Osteoblast (primary cell): ENCODE results near the gene ADCY9. TPM values are rescaled to one million over a fixed set of nuclear protein-coding genes. Genes with fewer than 3 reads are reported as not detected.

Experiments used
- DNase-seq: peaks from one replicate; pipeline ENCODE4 v3.0.0; 2011; ENCODE audit warnings: low spot score, mixed read lengths; ENCODE audit not compliant: insufficient read length; ENCODE audit errors: missing footprints
- H2AFZ ChIP-seq: 2 replicates; pipeline ENCODE4 v1.6.0; 2011; ENCODE audit warnings: mild to moderate bottlenecking, low read length
- H3K27ac ChIP-seq: 2 replicates; pipeline ENCODE4 v1.5.1; 2011; ENCODE audit warnings: mild to moderate bottlenecking, low read depth, low read length, moderate library complexity
- H3K27me3 ChIP-seq: 2 replicates; pipeline ENCODE4 v1.6.0; 2012; ENCODE audit warnings: mild to moderate bottlenecking, control low read depth, inconsistent platforms, low read length, moderate library complexity; ENCODE audit not compliant: insufficient read depth
- H3K36me3 ChIP-seq: 2 replicates; pipeline ENCODE4 v1.5.1; 2011; ENCODE audit warnings: mild to moderate bottlenecking, low read length, control low read depth, moderate library complexity; ENCODE audit not compliant: insufficient read depth
- H3K4me1 ChIP-seq: 2 replicates; pipeline ENCODE4 v1.5.1; 2011; ENCODE audit warnings: mild to moderate bottlenecking, low read length, control low read depth, moderate library complexity; ENCODE audit not compliant: insufficient read depth
- H3K4me2 ChIP-seq: 2 replicates; pipeline ENCODE4 v1.6.0; 2011; ENCODE audit warnings: mild to moderate bottlenecking, low read length; ENCODE audit not compliant: insufficient read depth
- H3K4me3 ChIP-seq: fragments of 200-600 bp; sonication (generic); 3 replicates; pipeline ENCODE4 v1.5.1; 2012; ENCODE audit warnings: mild to moderate bottlenecking, low read length, inconsistent platforms; ENCODE audit not compliant: insufficient read depth
- H3K79me2 ChIP-seq: 2 replicates; pipeline ENCODE4 v1.6.0; 2012; ENCODE audit warnings: mild to moderate bottlenecking, low read length, control low read depth, inconsistent platforms; ENCODE audit not compliant: insufficient read depth
- H3K9me3 ChIP-seq: 2 replicates; pipeline ENCODE4 v1.5.1; 2011; ENCODE audit warnings: low read depth, low read length, control low read depth
- H4K20me1 ChIP-seq: 2 replicates; pipeline ENCODE4 v1.6.0; 2012; ENCODE audit warnings: mild to moderate bottlenecking, low read length, control low read depth; ENCODE audit not compliant: insufficient read depth
- CTCF ChIP-seq: IDR thresholded peaks from 2 replicates; pipeline ENCODE4 v1.5.1; 2011; ENCODE audit warnings: mild to moderate bottlenecking, low read depth, low read length, moderate library complexity; ENCODE audit errors: extremely low read depth
- total RNA-seq: library from RNA; depleted of rRNA; stranded (reverse); fragments of >200 nt; gene quantifications from 2 replicates; pipeline ENCODE4 v1.2.3, GENCODE V29; 2012

Gene ADCY9
- total RNA-seq, 1 donor, result 29.3 TPM

GRCh38 chr16:3980253-3981111 lies 135.8 kb downstream of the ADCY9 start:
- no peaks in the 10 kb centered on the region for H3K79me2 ChIP-seq
- no peak for TF ChIP-seq CTCF
- no peaks in the 10 kb centered on the region for H3K36me3 ChIP-seq
- H3K27ac ChIP-seq, result no peak overlapping the region
- H3K4me1 ChIP-seq, result peaks cover 9% of the 10 kb centered on the region
- peak; percentile 92 for DNase-seq
- peak overlapping the region; percentile 68 for H2AFZ ChIP-seq
- no peak overlapping the region for H3K4me2 ChIP-seq
- no peaks in the 10 kb centered on the region for H4K20me1 ChIP-seq
- no peaks in the 10 kb centered on the region for H3K27me3 ChIP-seq
- no peaks in the 10 kb centered on the region for H3K9me3 ChIP-seq
- H3K4me3 ChIP-seq, result no peak overlapping the region

DNA sequence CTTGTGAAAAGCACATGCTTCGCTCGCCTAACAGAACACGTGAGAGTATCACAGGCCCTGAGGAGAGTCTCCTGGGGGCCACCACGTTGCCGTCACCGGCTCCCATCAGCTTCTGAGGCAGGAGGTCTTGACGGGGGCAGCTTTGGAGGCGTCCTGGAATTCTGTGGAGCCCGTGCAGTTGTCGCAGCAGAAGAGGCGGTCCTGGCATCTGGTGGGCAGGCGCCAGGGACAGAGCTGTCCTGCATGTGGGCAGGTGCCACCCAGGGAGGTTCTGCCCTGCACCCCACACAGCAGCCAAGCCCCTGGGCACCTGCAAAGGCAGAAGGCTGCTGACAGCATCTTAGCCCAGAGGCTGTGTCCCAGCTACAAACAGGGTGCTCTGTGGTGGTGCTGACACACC lies 136.7 kb downstream of the ADCY9 start:
- no peak overlapping the region for H2AFZ ChIP-seq
- DNase-seq, result peak; percentile 59
- no peak overlapping the region for H3K27ac ChIP-seq
- H4K20me1 ChIP-seq, result no peaks in the 10 kb centered on the region
- H3K9me3 ChIP-seq, result no peaks in the 10 kb centered on the region
- H3K36me3 ChIP-seq, result no peaks in the 10 kb centered on the region
- H3K4me2 ChIP-seq, result no peak overlapping the region
- no peak for TF ChIP-seq CTCF
- H3K4me1 ChIP-seq, result peaks cover 9% of the 10 kb centered on the region
- H3K79me2 ChIP-seq, result no peaks in the 10 kb centered on the region
- H3K27me3 ChIP-seq, result no peaks in the 10 kb centered on the region
- H3K4me3 ChIP-seq, result no peak overlapping the region

- Histone ChIP-seq H3K27me3 (no peaks in the 10 kb centered on the region), H3K79me2 (no peaks in the 10 kb centered on the region), H3K9me3 (no peaks in the 10 kb centered on the region), H2AFZ (no peak overlapping the region), H4K20me1 (no peaks in the 10 kb centered on the region), H3K27ac (no peak overlapping the region), H3K4me1 (peaks cover 9% of the 10 kb centered on the region), H3K4me2 (no peak overlapping the region), H3K36me3 (no peaks in the 10 kb centered on the region), H3K4me3 (no peak overlapping the region)
- TF ChIP-seq CTCF, result no peak
- DNase-seq, result no peak
These were observed 137.2 kb downstream of the ADCY9 start for GRCh38 chr16:3979070-3979469.

DNA sequence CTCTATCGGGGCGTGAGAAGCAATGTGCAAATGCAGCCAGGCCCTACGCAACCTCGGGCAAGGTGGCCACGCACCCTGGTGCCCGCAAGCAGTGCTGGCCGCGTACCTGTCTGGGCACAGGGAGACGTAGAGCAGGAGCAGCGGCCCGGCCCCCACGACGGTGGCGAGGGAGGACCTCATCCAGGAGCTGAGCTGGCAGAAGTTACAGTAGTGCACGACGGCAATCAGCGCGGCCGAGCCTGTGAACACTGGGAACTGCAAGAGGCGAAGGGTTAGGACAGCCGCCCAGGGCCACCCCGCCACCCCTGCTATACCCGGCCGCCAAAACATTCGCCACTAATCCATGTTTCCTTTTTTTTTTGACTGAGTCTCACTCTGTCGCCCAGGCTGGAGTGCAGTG lies 138.9 kb downstream of the ADCY9 start:
- no peak overlapping the region for H3K27ac ChIP-seq
- peaks cover 9% of the 10 kb centered on the region for H3K4me1 ChIP-seq
- no peak overlapping the region for H3K4me2 ChIP-seq
- no peaks in the 10 kb centered on the region for H3K27me3 ChIP-seq
- no peak for DNase-seq
- H3K36me3 ChIP-seq, result no peaks in the 10 kb centered on the region
- no peaks in the 10 kb centered on the region for H4K20me1 ChIP-seq
- H2AFZ ChIP-seq, result no peak overlapping the region
- H3K4me3 ChIP-seq, result no peak overlapping the region
- H3K79me2 ChIP-seq, result no peaks in the 10 kb centered on the region
- TF ChIP-seq CTCF, result no peak
- H3K9me3 ChIP-seq, result no peaks in the 10 kb centered on the region
